Neuronal stem cell (in vitro differentiated cells): ENCODE measurements around the gene SOD3.

Source experiments
- DNase-seq: peaks from one replicate; pipeline ENCODE4 v3.0.0-alpha.2; 2013; ENCODE audit warnings: low spot score
- H2AFZ ChIP-seq: one replicate; pipeline ENCODE4 v1.6.1; 2013; ENCODE audit warnings: mild to moderate bottlenecking, low read length, inconsistent platforms
- H2AK5ac ChIP-seq: 2 replicates; pipeline ENCODE4 v1.6.1; 2013; ENCODE audit warnings: low read depth, mild to moderate bottlenecking, inconsistent platforms, low read length, moderate library complexity, mixed read lengths
- H2BK120ac ChIP-seq: 2 replicates; pipeline ENCODE4 v1.6.1; 2013; ENCODE audit warnings: low read depth, mild to moderate bottlenecking, inconsistent platforms, low read length, moderate library complexity, mixed read lengths
- H2BK12ac ChIP-seq: one replicate; pipeline ENCODE4 v1.6.1; 2013; ENCODE audit warnings: low read length, inconsistent platforms
- H2BK15ac ChIP-seq: 2 replicates; pipeline ENCODE4 v1.6.1; 2013; ENCODE audit warnings: mild to moderate bottlenecking, low read length, inconsistent platforms, mixed read lengths
- H2BK5ac ChIP-seq: one replicate; pipeline ENCODE4 v1.6.1; 2013; ENCODE audit warnings: inconsistent platforms, mild to moderate bottlenecking, low read length, moderate library complexity
- H3K14ac ChIP-seq: one replicate; pipeline ENCODE4 v1.6.1; 2013; ENCODE audit warnings: low read length, inconsistent platforms
- H3K18ac ChIP-seq: 2 replicates; pipeline ENCODE4 v1.6.1; 2013; ENCODE audit warnings: low read length, inconsistent platforms
- H3K23ac ChIP-seq: 2 replicates; pipeline ENCODE4 v1.6.1; 2013; ENCODE audit warnings: low read depth, mild to moderate bottlenecking, mixed read lengths, low read length, inconsistent platforms; ENCODE audit not compliant: poor library complexity
- H3K27ac ChIP-seq: replicated peaks from 3 replicates; pipeline ENCODE4 v1.5.1; 2013; ENCODE audit warnings: low read length, inconsistent platforms
- H3K27me3 ChIP-seq, 3 experiments: 2 replicates each; pipeline ENCODE4 v1.6.1; 2013; ENCODE audit warnings: low read length in 3 of 3, mild to moderate bottlenecking in 2 of 3, inconsistent platforms in 1 of 3, low read depth in 1 of 3, mixed read lengths in 1 of 3, moderate library complexity in 1 of 3; ENCODE audit not compliant: control insufficient read depth in 3 of 3, insufficient read depth in 3 of 3
- H3K36me3 ChIP-seq, 2 donors: replicated peaks in 1 of 2; 2 replicates each; pipeline ENCODE4 v1.6.1; 2013; ENCODE audit warnings: low read length in 2 of 2; ENCODE audit not compliant: control insufficient read depth in 2 of 2, insufficient read depth in 2 of 2
- H3K4ac ChIP-seq: 2 replicates; pipeline ENCODE4 v1.6.1; 2013; ENCODE audit warnings: inconsistent platforms, mild to moderate bottlenecking, low read length, moderate library complexity
- H3K4me1 ChIP-seq, 2 donors: 1 replicate in 1 of 2; 2 replicates in 1 of 2; pipeline ENCODE4 v1.6.1; 2013; ENCODE audit warnings: low read length in 2 of 2, low read depth in 1 of 2; ENCODE audit not compliant: control insufficient read depth in 2 of 2, insufficient read depth in 1 of 2
- H3K4me2 ChIP-seq: one replicate; pipeline ENCODE4 v1.6.1; 2013; ENCODE audit warnings: mild to moderate bottlenecking, low read length, inconsistent platforms; ENCODE audit not compliant: insufficient read depth, poor library complexity, severe bottlenecking
- H3K4me3 ChIP-seq, 2 donors: 2 replicates each; pipeline ENCODE4 v1.5.1; 2013; ENCODE audit warnings: low read length in 2 of 2, mild to moderate bottlenecking in 2 of 2, inconsistent platforms in 1 of 2, moderate library complexity in 1 of 2
- H3K79me1 ChIP-seq: one replicate; pipeline ENCODE4 v1.6.1; 2013; ENCODE audit warnings: low read depth, mild to moderate bottlenecking, inconsistent platforms, low read length, moderate library complexity
- H3K9ac ChIP-seq: one replicate; pipeline ENCODE4 v1.6.1; 2013; ENCODE audit warnings: mild to moderate bottlenecking, low read depth, low read length, inconsistent platforms; ENCODE audit not compliant: poor library complexity
- H3K9me3 ChIP-seq, 2 donors: replicated peaks in 1 of 2; 2 replicates each; pipeline versions ENCODE3 to v1.6.1; 2013; ENCODE audit warnings: low read length in 2 of 2, mild to moderate bottlenecking in 2 of 2, inconsistent platforms in 1 of 2, low read depth in 1 of 2, mixed read lengths in 1 of 2, moderate library complexity in 1 of 2; ENCODE audit not compliant: control insufficient read depth in 2 of 2, insufficient read depth in 1 of 2
- H4K8ac ChIP-seq: one replicate; pipeline ENCODE4 v1.6.1; 2013; ENCODE audit warnings: low read depth, mild to moderate bottlenecking, inconsistent platforms, low read length, moderate library complexity
- H4K91ac ChIP-seq: one replicate; pipeline ENCODE4 v1.6.1; 2013; ENCODE audit warnings: low read length, low read depth, mild to moderate bottlenecking, inconsistent platforms; ENCODE audit not compliant: poor library complexity
- WGBS, 2 donors: extraction: QIAGEN DNeasy Blood & Tissue Kit; methylation state at CpG; one replicate each; pipeline ENCODE4 v1.1.7; 2013; ENCODE audit warnings: missing lambda C conversion rate in 2 of 2, mixed read lengths in 1 of 2; ENCODE audit not compliant: insufficient read length in 2 of 2, insufficient replicate concordance in 1 of 2; ENCODE audit errors: extremely low coverage in 2 of 2; 5-methylcytosine and 5-hydroxymethylcytosine counted together

Gene SOD3

DNA sequence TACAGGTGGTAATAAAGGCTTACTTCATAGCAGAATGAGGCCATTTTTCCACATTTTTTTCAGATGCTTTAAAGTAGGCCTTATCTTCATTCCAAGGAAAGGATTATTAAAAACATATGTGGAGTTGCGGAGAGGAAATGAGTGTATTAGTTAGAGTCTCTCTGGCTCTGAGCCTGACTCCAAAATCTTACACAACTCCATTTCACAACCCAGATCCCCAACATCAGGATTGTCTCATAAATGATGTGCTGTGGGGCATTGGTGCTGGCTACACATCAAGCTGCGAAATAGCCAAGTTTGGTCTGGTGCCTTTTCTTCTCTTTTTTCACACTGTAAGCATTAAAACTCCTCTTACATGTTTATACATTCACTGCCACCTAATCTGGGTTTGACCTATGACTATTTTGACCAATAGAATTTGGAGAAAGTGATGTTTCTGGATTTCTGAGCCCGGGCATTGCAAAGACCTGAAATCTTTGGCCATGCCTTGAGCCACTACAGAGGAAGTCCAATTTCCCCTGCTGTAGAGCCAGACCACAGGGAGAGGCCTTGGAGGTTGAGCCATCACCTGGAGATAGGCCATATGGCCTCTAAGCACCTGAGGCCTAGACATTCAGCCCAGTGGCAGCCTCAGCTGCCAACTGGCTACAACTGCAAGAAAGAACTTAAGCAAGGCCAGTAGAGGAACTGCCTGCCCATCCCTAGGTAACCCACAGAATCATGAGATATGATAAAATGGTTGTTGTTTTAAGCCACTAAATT is 16.7 kb upstream of the SOD3 start:
- Histone ChIP-seq H2BK5ac (no peak overlapping the region), H3K27me3 (peaks cover 0 to 10% (median 0%) of the 10 kb centered on the region in 3 experiments), H2BK15ac (no peak overlapping the region), H3K4me2 (no peak overlapping the region), H3K9ac (no peak overlapping the region), H2BK12ac (no peak overlapping the region), H4K8ac (no peak overlapping the region), H3K79me1 (no peaks in the 10 kb centered on the region), H3K27ac (no peak overlapping the region), H2BK120ac (no peak overlapping the region), H3K14ac (no peak overlapping the region), H3K18ac (no peak overlapping the region), H3K36me3 (no peaks in the 10 kb centered on the region), H3K23ac (no peak overlapping the region), H2AK5ac (no peak overlapping the region), H3K9me3 (no peaks in the 10 kb centered on the region), H2AFZ (no peak overlapping the region), H3K4me3 (no peak overlapping the region), H3K4me1 (no peaks in the 10 kb centered on the region), H3K4ac (no peak overlapping the region), H4K91ac (no peak overlapping the region)
- DNase-seq, result no peak
- no CpG with 5 or more reads among the region's 3 CpGs for WGBS, 2 donors

GRCh38 chr4:24780936-24781495 is 14.4 kb upstream of the SOD3 start:
- Histone ChIP-seq H3K18ac (no peak overlapping the region), H3K4ac (no peak overlapping the region), H4K91ac (no peak overlapping the region), H3K27ac (no peak overlapping the region), H2BK15ac (no peak overlapping the region), H3K27me3 (peaks cover 0 to 10% (median 0%) of the 10 kb centered on the region in 3 experiments), H3K36me3 (no peaks in the 10 kb centered on the region), H3K14ac (no peak overlapping the region), H3K9me3 (peaks cover 0 to under 1% of the 10 kb centered on the region in 2 donors), H2BK5ac (no peak overlapping the region), H2AK5ac (no peak overlapping the region), H2BK12ac (no peak overlapping the region), H3K23ac (no peak overlapping the region), H3K79me1 (no peaks in the 10 kb centered on the region), H3K9ac (no peak overlapping the region), H4K8ac (no peak overlapping the region), H3K4me1 (no peaks in the 10 kb centered on the region), H3K4me2 (no peak overlapping the region), H3K4me3 (no peak overlapping the region), H2BK120ac (no peak overlapping the region), H2AFZ (no peak overlapping the region)
- WGBS, 2 donors, result no CpG with 5 or more reads among the region's 2 CpGs
- DNase-seq, result no peak

DNA sequence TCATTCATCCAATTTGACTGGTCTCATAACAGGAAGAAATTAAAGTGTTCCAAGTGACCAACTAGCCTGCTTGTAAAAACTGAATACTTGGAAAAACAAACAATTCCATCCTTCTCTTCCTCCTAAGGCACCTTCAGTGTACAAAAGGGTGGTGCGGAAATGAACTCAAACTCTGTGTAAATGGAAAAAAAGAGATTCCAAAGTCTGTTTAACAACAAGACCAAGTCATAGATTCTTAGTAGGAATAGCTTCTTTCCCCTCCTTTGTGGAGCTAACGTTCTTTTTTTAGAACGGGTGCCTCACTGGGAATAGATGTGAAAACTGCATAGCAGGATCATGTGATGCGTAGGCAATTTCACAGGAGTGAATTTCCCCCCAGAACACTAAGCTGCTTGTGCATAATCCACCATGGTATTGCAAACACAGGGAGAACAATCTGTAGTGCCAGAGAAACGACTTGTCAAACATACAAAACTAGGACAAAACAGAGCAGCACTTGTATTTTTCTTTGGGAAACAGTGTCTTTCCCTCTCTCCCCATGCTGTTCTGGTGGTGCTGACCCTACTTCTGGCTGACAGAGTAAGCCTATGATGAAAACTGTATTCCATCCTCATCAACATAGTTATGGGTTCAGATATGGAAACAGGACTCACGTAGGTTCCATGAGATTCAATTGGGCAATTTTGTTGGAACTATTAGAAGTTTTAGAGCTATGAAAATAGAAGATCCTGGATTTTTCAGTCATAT is 13.2 kb upstream of the SOD3 start:
- no peak overlapping the region for H2BK120ac ChIP-seq
- H3K27ac ChIP-seq, result no peak overlapping the region
- H2AK5ac ChIP-seq, result no peak overlapping the region
- no peak overlapping the region for H3K23ac ChIP-seq
- H3K4me2 ChIP-seq, result no peak overlapping the region
- peaks cover 0 to 10% (median 0%) of the 10 kb centered on the region in 3 experiments for H3K27me3 ChIP-seq
- no peak overlapping the region for H2AFZ ChIP-seq
- no peak overlapping the region for H2BK5ac ChIP-seq
- no peak overlapping the region for H3K4ac ChIP-seq
- no peaks in the 10 kb centered on the region for H3K79me1 ChIP-seq
- H3K14ac ChIP-seq, result no peak overlapping the region
- no CpG with 5 or more reads among the region's 6 CpGs for WGBS, 2 donors
- H4K91ac ChIP-seq, result no peak overlapping the region
- H3K4me3 ChIP-seq, result no peak overlapping the region
- peaks cover 0 to 3% of the 10 kb centered on the region in 2 donors for H3K9me3 ChIP-seq
- H3K4me1 ChIP-seq, result no peaks in the 10 kb centered on the region
- no peak overlapping the region for H2BK15ac ChIP-seq
- no peak overlapping the region for H3K18ac ChIP-seq
- no peak for DNase-seq
- H2BK12ac ChIP-seq, result peak overlapping the region; percentile 35
- no peak overlapping the region for H4K8ac ChIP-seq
- H3K36me3 ChIP-seq, result no peaks in the 10 kb centered on the region
- no peak overlapping the region for H3K9ac ChIP-seq

- no peak overlapping the region for H3K9ac ChIP-seq
- no peak overlapping the region for H3K23ac ChIP-seq
- no peak overlapping the region for H2BK5ac ChIP-seq
- H3K18ac ChIP-seq, result no peak overlapping the region
- H3K27ac ChIP-seq, result no peak overlapping the region
- no CpG with 5 or more reads among the region's 3 CpGs for WGBS, 2 donors
- H2BK15ac ChIP-seq, result no peak overlapping the region
- no peak overlapping the region for H4K8ac ChIP-seq
- H3K79me1 ChIP-seq, result no peaks in the 10 kb centered on the region
- H3K4ac ChIP-seq, result no peak overlapping the region
- no peak overlapping the region for H2AK5ac ChIP-seq
- no peak for DNase-seq
- no peak overlapping the region for H3K4me2 ChIP-seq
- H3K36me3 ChIP-seq, result no peaks in the 10 kb centered on the region
- no peak overlapping the region for H3K4me3 ChIP-seq
- H3K9me3 ChIP-seq, result peaks cover 0 to 3% of the 10 kb centered on the region in 2 donors
- H4K91ac ChIP-seq, result no peak overlapping the region
- no peak overlapping the region for H2BK12ac ChIP-seq
- peaks cover 0 to 7% (median 0%) of the 10 kb centered on the region in 3 experiments for H3K27me3 ChIP-seq
- H2BK120ac ChIP-seq, result no peak overlapping the region
- no peak overlapping the region for H3K14ac ChIP-seq
- no peaks in the 10 kb centered on the region for H3K4me1 ChIP-seq
- H2AFZ ChIP-seq, result no peak overlapping the region
These were observed 11.9 kb upstream of the SOD3 start for GRCh38 chr4:24783506-24783905.
